NB4 (cell line): ENCODE data around the gene RPL10.
"Not testable (repeated sequence)": the region's sequence is repeated elsewhere in the genome, so short reads cannot be mapped to it uniquely, and the experiment has no call there.

Experiments used
- DNase-seq: peaks from one replicate; pipeline ENCODE4 v3.0.0; 2010; ENCODE audit warnings: low read depth
- H3K4me3 ChIP-seq: one replicate; pipeline ENCODE4 v1.5.1; 2011; ENCODE audit warnings: mild to moderate bottlenecking, low read depth, low read length, moderate library complexity
- MYC ChIP-seq: IDR thresholded peaks from 2 replicates; pipeline ENCODE4 v1.6.1; 2011; ENCODE audit warnings: low read depth, low read length
- POLR2A ChIP-seq: IDR thresholded peaks from 2 replicates; pipeline ENCODE4 v1.6.1; 2011; ENCODE audit warnings: mild to moderate bottlenecking; ENCODE audit not compliant: insufficient read length; ENCODE audit errors: extremely low read depth
- TF ChIP-seq, protein P1 (sequence below): IDR thresholded peaks from one replicate; pipeline ENCODE4 v1.5.1; 2012; ENCODE audit warnings: low read depth, low read length
- TF ChIP-seq, protein P2 (sequence below): IDR thresholded peaks from 2 replicates; pipeline ENCODE4 v1.6.1; 2011; ENCODE audit warnings: low read depth, low read length

Gene RPL10

DNA sequence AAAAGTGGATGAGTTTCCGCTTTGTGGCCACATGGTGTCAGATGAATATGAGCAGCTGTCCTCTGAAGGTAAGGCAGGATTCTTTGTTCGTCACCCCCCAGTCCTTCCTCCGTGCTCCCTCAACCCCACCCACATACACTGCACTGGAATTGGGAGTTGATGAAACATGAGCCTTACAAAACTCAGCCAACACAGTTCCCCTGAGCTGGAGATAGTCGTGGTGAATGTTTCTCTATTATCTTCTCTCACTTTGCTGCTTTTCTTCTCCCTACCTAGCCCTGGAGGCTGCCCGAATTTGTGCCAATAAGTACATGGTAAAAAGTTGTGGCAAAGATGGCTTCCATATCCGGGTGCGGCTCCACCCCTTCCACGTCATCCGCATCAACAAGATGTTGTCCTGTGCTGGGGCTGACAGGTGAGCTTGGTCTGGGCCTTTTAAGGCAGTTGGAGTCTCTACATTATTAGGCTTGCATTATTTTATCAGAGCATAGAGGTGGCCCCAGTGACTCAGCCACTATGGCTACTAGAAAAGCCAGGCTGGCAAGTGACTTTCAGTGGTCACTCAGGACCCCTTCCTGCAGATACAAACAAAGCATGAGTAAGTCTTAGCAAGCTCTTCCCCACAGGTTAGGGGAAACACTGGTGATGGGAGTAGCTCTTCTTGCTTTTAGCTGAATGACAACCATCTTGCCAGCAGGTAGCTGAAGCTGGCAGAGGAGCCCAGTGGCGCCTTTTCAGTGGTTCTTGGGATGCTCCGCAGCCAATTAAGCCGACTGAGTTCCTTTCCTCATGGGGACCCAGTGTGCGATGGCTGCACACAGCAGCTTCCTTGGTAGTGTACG lies 1.6 kb downstream of the RPL10 start:
- TF ChIP-seq POLR2A (no peak), MYC (no peak)
- TF ChIP-seq, protein P1, sequence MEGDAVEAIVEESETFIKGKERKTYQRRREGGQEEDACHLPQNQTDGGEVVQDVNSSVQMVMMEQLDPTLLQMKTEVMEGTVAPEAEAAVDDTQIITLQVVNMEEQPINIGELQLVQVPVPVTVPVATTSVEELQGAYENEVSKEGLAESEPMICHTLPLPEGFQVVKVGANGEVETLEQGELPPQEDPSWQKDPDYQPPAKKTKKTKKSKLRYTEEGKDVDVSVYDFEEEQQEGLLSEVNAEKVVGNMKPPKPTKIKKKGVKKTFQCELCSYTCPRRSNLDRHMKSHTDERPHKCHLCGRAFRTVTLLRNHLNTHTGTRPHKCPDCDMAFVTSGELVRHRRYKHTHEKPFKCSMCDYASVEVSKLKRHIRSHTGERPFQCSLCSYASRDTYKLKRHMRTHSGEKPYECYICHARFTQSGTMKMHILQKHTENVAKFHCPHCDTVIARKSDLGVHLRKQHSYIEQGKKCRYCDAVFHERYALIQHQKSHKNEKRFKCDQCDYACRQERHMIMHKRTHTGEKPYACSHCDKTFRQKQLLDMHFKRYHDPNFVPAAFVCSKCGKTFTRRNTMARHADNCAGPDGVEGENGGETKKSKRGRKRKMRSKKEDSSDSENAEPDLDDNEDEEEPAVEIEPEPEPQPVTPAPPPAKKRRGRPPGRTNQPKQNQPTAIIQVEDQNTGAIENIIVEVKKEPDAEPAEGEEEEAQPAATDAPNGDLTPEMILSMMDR, result no peak
- TF ChIP-seq, protein P2, sequence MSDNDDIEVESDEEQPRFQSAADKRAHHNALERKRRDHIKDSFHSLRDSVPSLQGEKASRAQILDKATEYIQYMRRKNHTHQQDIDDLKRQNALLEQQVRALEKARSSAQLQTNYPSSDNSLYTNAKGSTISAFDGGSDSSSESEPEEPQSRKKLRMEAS, result no peak
- H3K4me3 ChIP-seq, result peak overlapping the region; percentile 100
- no peak for DNase-seq

DNA sequence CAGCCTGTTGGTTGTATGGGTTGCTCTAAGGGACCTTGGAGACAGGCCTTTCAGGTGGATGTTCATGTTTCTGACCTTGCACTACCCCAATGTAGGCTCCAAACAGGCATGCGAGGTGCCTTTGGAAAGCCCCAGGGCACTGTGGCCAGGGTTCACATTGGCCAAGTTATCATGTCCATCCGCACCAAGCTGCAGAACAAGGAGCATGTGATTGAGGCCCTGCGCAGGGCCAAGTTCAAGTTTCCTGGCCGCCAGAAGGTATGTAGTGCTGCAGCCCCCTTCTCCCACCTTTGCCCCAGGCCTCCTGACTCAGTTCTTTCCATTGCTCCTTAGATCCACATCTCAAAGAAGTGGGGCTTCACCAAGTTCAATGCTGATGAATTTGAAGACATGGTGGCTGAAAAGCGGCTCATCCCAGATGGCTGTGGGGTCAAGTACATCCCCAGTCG lies 2.2 kb downstream of the RPL10 start:
- H3K4me3 ChIP-seq, result peak overlapping the region; percentile 100
- DNase-seq, result not testable (repeated sequence)

DNA sequence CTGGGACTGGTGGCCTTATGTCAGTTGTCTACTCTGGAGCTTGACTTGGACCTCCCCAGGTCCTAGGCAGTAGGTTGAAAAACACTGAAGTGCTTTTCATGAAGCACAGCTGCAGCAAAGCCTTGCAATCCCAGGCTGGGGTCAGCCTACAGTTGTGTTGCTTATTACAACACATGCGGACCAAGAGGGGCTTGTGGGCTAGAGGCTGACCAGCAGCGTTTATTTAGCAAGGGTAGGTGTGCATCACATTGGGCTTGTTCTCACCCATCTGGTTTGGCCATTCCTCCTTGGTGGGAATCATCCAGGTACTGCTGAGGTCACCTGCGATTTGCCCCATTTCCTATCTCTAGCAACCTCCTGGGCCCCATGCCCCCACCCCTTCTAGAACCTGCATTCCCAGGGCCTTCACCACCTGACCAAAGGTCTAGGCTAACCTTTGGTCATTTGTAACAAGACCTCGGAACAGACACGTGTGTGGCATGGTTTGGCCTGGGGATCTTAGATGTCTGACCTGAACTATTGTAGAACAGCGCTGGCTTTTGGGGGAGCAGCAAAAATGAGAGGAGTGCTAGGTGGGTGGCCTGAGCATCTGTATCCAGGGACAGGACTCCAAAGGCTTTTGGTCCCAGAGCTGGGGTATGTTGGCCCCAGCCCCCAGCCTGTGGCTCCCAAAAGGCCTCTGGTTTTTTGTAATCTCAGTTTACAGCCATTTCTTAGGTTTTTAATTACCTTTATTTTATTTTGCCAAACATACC lies 3.0 kb downstream of the RPL10 start:
- no peak for TF ChIP-seq MYC
- TF ChIP-seq, protein P2, result no peak
- TF ChIP-seq, protein P1, result no peak
- TF ChIP-seq POLR2A, result no peak
- DNase-seq, result peak; percentile 57
- H3K4me3 ChIP-seq, result no peak overlapping the region

DNA sequence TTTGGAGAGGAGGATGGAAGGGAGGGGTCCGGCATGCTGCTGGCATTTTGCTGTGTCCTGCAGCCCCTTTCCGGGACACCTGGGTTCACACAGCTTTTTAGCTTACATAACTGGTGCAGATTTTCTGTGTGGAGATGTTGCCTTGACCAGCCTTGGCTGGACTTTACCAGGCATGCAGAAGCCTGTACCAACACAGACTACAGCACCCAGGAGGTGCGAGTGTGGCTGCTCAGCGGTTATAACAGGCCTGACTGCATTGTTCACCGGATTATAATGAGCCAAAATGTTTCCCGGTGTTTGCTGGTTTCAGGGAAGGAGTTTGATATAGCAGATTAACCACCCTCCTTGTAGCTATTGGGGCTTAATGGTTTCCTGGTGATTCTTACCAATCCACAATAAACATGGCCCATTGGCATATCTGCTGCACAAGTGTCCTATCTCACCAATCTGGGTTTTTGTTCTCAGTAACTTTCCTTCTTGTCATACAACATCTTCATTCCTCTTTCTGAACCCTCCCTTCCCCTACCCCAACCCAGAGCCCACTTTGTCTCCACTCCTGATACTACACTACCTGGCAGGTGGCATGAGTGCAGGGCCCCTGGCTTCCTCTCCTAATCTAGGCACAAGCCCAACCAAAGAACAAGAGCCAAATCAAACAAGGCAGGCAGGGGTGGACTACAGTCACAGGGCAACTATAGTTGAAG lies 3.9 kb downstream of the RPL10 start:
- DNase-seq, result peak; percentile 39
- H3K4me3 ChIP-seq, result no peak overlapping the region
- no peak for TF ChIP-seq MYC
- TF ChIP-seq, protein P2, result no peak
- TF ChIP-seq, protein P1, result no peak

DNA sequence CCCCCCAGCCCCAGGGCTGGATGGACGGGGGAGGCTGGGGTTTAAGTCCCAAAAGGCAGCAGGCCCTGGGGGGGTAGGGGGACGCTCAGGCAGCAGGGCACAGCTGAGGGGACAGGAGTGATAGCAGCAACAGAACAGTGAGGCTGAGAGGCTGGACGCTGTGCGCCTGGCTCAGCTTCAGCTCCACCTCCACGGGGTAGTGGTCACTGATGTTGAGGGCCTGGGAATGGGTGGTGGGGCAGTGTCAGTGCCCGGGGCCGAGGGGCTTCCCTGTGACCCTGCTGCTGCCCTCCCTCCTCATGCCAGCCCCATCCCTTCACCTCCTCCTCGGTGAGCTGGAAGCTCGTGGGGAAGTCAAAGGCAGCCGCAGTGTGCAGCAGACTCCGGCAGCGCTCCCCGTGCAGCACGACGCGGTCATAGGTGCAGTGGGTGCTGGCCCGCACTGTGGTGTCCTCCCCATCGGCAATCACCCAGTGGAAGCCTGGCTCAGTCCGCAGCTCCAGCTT lies 4.5 kb downstream of the RPL10 start:
- DNase-seq, result no peak
- TF ChIP-seq, protein P1, result no peak
- H3K4me3 ChIP-seq, result no peak overlapping the region

DNA sequence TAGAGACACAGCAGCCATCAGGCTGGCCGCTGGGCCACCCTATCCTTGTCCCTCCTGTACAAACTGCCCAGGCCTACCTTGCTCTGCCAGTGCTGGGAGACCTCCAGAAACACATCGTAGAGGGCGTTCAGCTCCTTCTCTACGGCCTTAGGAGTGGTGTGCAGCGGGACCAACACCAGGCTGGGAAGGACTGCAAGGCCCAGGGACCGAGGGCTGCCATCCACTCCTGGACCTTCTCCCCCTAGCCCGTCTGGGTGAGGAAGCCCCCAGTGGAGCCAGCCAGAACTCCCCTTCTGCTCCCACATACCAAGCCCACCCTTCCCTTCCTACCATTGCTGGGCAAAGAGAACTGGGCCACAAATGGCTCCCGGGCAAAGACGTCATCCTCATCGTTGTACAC lies 5.0 kb downstream of the RPL10 start:
- DNase-seq, result no peak
- TF ChIP-seq, protein P1, result no peak
- no peak for TF ChIP-seq MYC
- TF ChIP-seq POLR2A, result no peak
- TF ChIP-seq, protein P2, result no peak

More for the DNA sequence above, 5.0 kb downstream of the RPL10 start:
- no peak overlapping the region for H3K4me3 ChIP-seq
